Measurements from ENCODE around the gene EIF2B4. TPM values are rescaled to one million over a fixed set of nuclear protein-coding genes. Genes with fewer than 3 reads are reported as not detected.

EIF2B4 gene
- total and polyA plus RNA-seq, 10 donors, result 26.5 to 58.1 (median 30.6) TPM

GRCh38 chr2:27400348-27401135, 30.4 kb upstream of the EIF2B4 start:
- intact Hi-C loops (cut with DNase I; ENCODE audit: low total_unique reads), result no loop called here
- TF ChIP-seq POLR2AphosphoS5 (IDR thresholded peaks at IDR 0.05) (no peak), CTCF (IDR thresholded peaks at IDR 0.05 in 8 of 11, conservative IDR thresholded peaks at IDR 0.05 in 3 of 11) (no peak), POLR2A (IDR thresholded peaks at IDR 0.05) (no peak)

GRCh38 chr2:27398962-27399361, 28.8 kb upstream of the EIF2B4 start:
- Histone ChIP-seq H3K9me3 (no peaks in the 10 kb centered on the region), H3K4me1 (peaks cover 0 to 36% (median 6%) of the 10 kb centered on the region in 6 donors), H3K4me3 (no peak overlapping the region), H3K27ac (no peak overlapping the region), H3K27me3 (replicated peaks in 1 of 7) (no peaks in the 10 kb centered on the region), H3K36me3 (peaks cover 0 to 37% (median 0%) of the 10 kb centered on the region in 6 donors)
- no peak for TF ChIP-seq POLR2AphosphoS5 (IDR thresholded peaks at IDR 0.05)
- no peak for TF ChIP-seq CTCF (IDR thresholded peaks at IDR 0.05 in 8 of 11, conservative IDR thresholded peaks at IDR 0.05 in 3 of 11)
- no peak for TF ChIP-seq POLR2A (IDR thresholded peaks at IDR 0.05)
- DNase-seq, result no peak
- WGBS, 5 donors, result 87 to 95% (median 92%) methylated on average over 5 of the region's 5 CpGs
- intact Hi-C loops (cut with DNase I; ENCODE audit: low total_unique reads), result no loop called here

More at GRCh38 chr2:27400348-27401135, 30.4 kb upstream of the EIF2B4 start:
- no peak overlapping the region for H3K27ac ChIP-seq
- WGBS, 5 donors, result 95 to 100% (median 98%) methylated on average over 2 of the region's 2 CpGs
- peaks cover 0 to 49% (median 8%) of the 10 kb centered on the region in 6 donors for H3K4me1 ChIP-seq
- peaks cover 0 to 50% (median 2%) of the 10 kb centered on the region in 6 donors for H3K36me3 ChIP-seq
- no peaks in the 10 kb centered on the region for H3K9me3 ChIP-seq
- H3K27me3 ChIP-seq (replicated peaks in 1 of 7), result no peaks in the 10 kb centered on the region
- DNase-seq, result no peak
- H3K4me3 ChIP-seq, result no peak overlapping the region

GRCh38 chr2:27393225-27393624, 23.1 kb upstream of the EIF2B4 start:
- intact Hi-C loops (cut with DNase I; ENCODE audit: low total_unique reads), result no loop called here
- Histone ChIP-seq H3K9me3 (no peaks in the 10 kb centered on the region), H3K4me1 (peaks cover 0 to 11% (median 0%) of the 10 kb centered on the region in 6 donors), H3K4me3 (no peak overlapping the region), H3K36me3 (peaks cover 0 to 22% (median 5%) of the 10 kb centered on the region in 6 donors), H3K27me3 (replicated peaks in 1 of 7) (no peaks in the 10 kb centered on the region), H3K27ac (no peak overlapping the region)
- DNase-seq, result no peak
- WGBS, 5 donors, result 96 to 98% (median 98%) methylated on average over 33 of the region's 33 CpGs
- TF ChIP-seq CTCF (IDR thresholded peaks at IDR 0.05 in 8 of 11, conservative IDR thresholded peaks at IDR 0.05 in 3 of 11) (no peak), POLR2A (IDR thresholded peaks at IDR 0.05) (no peak), POLR2AphosphoS5 (IDR thresholded peaks at IDR 0.05) (no peak)
